AG04449 (cell line): ENCODE measurements around the gene FCGR3A.
"Not testable (repeated sequence)": the region's sequence is repeated elsewhere in the genome, so short reads cannot be mapped to it uniquely, and the experiment has no call there.

Source experiments
- CTCF ChIA-PET: fragments of 350-600 bp; formaldehyde crosslinking; extraction: SDS; loops from one replicate; lab custom pipeline; 2021; ENCODE audit warnings: antibody characterized with exemption; lab: Yijun Ruan, JAX
- POLR2A ChIA-PET: fragments of 400-600, 350-600 bp; formaldehyde crosslinking; extraction: SDS; loops from one replicate; lab custom pipeline; 2020; ENCODE audit warnings: antibody characterized with exemption, inconsistent platforms; lab: Yijun Ruan, JAX
- DNase-seq: peaks from one replicate; pipeline ENCODE4 v3.0.0-alpha.2; 2010; ENCODE audit warnings: low read depth, low spot score
- H3K4me3 ChIP-seq: 2 replicates; pipeline ENCODE4 v1.5.1; 2011; ENCODE audit warnings: low read depth, mild to moderate bottlenecking, control low read depth, low read length
- CTCF ChIP-seq: IDR thresholded peaks from one replicate; pipeline ENCODE4 v1.5.1; 2011; ENCODE audit warnings: mild to moderate bottlenecking, moderate library complexity, low read length, control low read depth, inconsistent platforms; ENCODE audit not compliant: insufficient read depth; ENCODE audit errors: missing control alignments

The FCGR3A gene

DNA sequence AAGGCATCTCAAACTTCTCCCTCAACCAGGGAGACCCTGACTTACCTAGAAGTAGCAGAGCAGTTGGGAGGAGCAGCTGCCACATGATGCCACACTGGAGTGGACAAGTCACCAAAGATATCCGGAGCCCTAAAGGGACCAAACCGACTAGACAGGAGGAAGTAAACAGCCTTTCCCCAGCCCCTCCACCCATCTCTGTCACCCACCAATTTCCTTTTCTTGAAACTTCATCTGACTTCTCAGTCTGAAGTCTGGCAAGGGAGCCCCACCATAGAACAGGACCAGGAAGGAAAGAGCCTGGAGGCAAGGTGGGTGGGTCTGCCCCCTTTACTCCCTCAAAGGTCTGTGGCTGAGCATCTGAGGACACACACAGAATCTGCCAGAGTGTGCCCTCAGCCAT, at the start of gene FCGR3A:
Gene FCGR3A (minus strand): TSS at position 167 of the 400 bp plus-strand sequence. CDS start 82 bp downstream, at position 85.
- H3K4me3 ChIP-seq: no peak within 1 kb of the TSS
- DNase-seq: no peak
- ChIA-PET CTCF (no interaction called here), POLR2A (no interaction called here)
- no peak for TF ChIP-seq CTCF

- DNase-seq, POLR2A ChIA-PET, H3K4me3 ChIP-seq, CTCF ChIA-PET: not testable (repeated sequence)
Measured at GRCh38 chr1:161597077-161597476, 47.5 kb upstream of the FCGR3A start.

DNA sequence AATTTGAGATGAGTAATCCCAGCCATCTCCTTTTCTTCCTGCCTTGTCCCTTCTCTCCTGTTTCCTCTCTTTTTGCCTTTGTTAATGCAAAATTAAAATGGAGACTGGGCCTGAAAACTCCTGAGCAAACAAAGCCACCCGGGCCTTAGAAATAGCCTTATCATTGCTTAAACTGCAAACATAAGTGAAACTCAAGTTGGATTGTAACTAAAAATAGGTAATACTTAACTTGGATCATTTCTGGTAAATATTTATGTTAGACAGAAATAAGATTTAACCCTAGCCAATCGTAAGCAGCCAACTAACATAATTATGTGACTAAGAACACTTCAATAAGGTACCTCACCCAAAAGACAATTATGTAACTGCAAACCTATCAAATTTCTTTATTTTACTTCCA, 46.0 kb upstream of the FCGR3A start:
- CTCF ChIA-PET, H3K4me3 ChIP-seq, DNase-seq, POLR2A ChIA-PET: not testable (repeated sequence)

DNA sequence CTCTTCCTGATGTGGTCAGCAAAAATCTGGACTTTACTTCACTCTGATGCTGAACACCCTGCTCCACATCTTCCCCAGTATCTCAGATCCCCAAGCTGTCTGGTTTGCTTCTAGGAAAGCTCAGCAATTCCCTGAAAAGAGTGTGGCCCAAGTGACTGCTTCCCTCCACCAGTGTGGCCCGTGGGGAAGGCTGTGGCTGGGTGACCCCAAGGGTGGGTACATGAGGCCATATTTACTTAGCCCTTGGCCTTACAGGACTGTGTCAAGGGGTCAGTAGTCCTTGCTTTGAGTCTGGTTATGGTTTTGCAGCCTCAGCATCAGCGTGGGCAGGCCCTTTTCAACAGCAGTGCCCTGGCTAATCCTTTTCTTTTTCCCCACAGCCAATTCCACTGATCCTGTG, 45.6 kb upstream of the FCGR3A start:
- H3K4me3 ChIP-seq, POLR2A ChIA-PET: not testable (repeated sequence)

GRCh38 chr1:161594269-161594984, 44.8 kb upstream of the FCGR3A start:
- DNase-seq, H3K4me3 ChIP-seq, CTCF ChIA-PET, POLR2A ChIA-PET: not testable (repeated sequence)

More for the DNA sequence above, 45.6 kb upstream of the FCGR3A start:
- DNase-seq, CTCF ChIA-PET: not testable (repeated sequence)

DNA sequence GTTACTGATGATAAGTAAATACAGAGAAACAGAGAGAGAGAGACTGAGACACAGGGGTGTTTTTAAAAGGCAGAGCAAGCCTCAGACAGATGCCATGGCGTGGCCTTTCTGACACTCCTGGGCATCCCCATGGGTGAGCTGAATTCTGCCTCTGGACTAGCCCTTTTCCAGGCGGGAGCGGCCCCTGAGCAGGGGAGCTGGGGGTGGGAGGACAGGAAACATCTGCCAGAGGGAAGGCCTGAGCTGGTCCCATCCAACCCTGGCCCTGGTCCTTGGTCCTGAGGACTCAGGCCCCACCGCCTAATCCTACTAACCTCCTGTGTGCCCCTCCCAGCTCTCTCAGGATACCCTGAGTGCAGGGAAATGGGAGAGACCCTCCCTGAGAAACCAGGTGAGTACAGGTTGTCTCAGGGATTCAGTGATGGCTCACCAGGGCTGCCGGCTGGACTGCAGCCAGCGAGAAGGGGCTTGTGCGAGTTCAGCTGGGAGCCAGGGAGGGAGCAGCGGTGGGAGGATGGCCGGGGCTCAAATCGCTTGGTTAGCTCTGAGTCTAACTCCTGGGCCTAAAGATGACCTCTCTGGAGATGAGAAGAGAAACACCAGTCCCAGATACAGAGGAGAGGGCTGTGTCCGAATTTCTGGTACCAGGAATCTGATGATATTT, 43.6 kb upstream of the FCGR3A start:
- POLR2A ChIA-PET, DNase-seq, H3K4me3 ChIP-seq, CTCF ChIA-PET: not testable (repeated sequence)

DNA sequence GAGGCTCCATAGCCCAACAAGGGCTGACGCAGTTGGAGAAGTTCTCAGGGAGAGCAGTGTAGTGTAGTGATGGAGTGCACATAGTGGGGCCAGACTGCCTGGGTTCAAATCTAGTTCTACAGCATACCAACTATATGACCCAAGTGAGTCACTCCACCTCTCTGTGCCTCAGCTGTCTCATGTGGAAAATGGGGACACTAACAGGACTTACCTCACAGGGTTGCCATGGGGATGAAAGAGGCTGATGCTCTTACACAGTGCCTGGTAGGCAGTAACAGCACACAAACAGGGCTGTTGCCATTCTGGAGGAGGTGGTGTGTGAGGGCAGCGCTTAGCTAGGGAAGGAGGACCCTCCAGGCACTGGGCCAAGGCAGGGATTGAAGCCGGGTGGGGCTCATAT, 43.0 kb upstream of the FCGR3A start:
- CTCF ChIA-PET, DNase-seq, POLR2A ChIA-PET, H3K4me3 ChIP-seq: not testable (repeated sequence)

DNA sequence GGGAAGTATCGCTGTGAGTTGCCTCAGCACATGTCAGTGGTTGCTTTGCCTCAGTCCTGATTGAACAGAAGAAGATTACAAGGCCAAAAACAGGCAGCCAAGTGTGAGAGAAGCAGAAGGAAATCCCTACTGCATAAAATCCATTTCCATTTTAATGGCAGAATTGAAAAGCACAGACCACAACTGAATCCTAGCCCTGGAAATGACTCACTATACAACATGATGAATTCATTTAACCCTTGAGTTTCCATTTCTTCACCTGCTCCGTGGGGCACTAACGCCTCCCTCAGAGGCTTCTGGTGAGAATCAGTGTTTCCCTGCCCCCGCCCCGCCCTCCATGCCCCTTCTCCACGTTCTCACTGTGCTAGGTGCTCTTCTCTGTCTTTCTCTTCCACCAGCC, 40.3 kb upstream of the FCGR3A start:
- H3K4me3 ChIP-seq, POLR2A ChIA-PET, CTCF ChIA-PET, DNase-seq: not testable (repeated sequence)

DNA sequence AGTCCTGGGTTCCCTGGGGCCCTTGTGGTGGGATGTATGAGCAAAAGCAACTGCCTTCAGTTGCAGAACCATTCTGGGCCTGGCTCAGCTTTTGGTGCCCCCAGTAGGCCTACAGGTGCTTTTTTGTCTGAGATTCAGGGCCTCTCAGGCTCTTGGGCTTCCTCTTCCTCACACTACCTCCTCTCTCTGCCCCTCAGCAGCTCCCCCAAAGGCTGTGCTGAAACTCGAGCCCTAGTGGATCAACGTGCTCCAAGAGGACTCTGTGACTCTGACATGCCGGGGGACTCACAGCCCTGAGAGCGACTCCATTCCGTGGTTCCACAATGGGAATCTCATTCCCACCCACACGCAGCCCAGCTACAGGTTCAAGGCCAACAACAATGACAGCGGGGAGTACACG, 39.7 kb upstream of the FCGR3A start:
- CTCF ChIA-PET: not testable (repeated sequence)

GRCh38 chr1:161588596-161588995, 39.0 kb upstream of the FCGR3A start:
- POLR2A ChIA-PET: not testable (repeated sequence)

More for the DNA sequence above, 39.7 kb upstream of the FCGR3A start:
- H3K4me3 ChIP-seq, DNase-seq, POLR2A ChIA-PET: not testable (repeated sequence)

DNA sequence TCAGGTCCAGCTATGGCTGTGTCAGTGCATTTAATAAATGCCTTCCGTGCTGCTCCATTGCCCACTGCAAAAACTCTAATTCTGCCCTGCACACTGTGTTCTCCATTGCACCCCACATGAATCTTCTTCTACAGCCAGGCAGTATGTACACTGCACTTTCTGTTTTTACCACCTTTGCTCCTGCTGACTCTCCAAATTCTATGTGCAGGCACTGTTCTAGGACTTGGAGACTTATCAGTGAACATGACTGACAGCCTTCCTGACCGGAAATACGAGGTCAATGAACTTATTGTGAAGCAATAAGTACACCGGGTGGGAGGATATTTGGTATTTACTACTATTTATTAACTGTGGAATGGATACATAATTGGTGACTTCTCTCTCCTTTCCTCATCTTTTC, 33.3 kb upstream of the FCGR3A start:
- CTCF ChIA-PET, POLR2A ChIA-PET, DNase-seq, H3K4me3 ChIP-seq: not testable (repeated sequence)

More at GRCh38 chr1:161588596-161588995, 39.0 kb upstream of the FCGR3A start:
- H3K4me3 ChIP-seq, CTCF ChIA-PET, DNase-seq: not testable (repeated sequence)

DNA sequence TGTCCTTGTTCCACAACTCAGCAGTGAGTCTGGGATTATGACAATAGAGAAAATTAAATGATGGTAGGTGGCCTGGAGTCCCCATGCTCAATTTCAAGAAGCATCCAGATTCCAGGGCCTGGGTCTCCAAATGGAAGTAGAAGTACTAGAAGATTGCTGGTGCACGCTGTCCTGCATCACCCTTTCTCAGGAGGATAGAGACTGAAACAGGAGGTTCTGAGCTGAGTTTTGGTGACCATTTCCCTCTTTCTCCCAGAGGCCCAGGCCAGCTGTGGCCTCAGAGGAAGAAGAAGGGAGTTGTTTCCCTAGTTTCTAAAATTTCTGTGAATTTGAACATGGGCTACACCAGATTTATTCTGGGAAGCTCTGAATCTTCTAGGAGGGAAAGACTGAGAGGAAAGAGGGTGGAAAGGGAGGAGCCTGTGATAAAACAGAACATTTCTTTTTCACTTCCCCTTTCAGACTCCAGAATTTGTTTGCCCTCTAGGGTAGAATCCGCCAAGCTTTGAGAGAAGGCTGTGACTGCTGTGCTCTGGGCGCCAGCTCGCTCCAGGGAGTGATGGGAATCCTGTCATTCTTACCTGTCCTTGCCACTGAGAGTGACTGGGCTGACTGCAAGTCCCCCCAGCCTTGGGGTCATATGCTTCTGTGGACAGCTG, 31.4 kb upstream of the FCGR3A start:
- H3K4me3 ChIP-seq, CTCF ChIA-PET, POLR2A ChIA-PET, DNase-seq: not testable (repeated sequence)

DNA sequence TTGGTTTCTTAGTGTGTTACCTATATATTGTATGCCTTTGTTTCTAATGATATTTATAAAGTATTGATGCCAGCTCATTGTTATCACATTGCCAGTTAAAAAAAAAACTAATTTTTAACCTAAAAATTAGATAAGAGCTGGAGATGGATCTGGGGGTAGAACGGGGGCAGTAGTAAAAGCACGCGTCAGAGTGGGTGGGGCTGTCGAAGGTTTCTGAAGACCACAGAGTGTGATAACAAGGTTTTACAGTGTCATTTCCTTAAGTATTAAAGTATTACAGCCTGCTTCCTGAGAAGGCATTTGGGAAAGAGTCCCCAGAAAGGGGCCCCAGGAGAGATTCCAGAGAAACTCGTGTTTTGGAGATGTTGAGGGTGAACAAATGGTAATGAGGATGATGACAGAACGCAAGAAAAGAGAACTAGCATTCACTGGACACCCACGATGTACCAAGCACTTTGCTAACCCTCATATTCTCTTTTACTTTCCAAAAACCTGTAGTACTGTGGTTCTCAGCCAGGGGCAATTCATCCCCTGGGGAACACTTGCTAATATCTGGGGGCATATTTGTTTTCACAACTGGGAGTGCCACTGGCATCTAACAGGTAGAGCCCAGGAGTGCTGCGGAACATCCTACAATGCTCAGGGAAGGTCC, 30.4 kb upstream of the FCGR3A start:
- DNase-seq, H3K4me3 ChIP-seq, POLR2A ChIA-PET, CTCF ChIA-PET: not testable (repeated sequence)

- H3K4me3 ChIP-seq, DNase-seq, CTCF ChIA-PET, POLR2A ChIA-PET: not testable (repeated sequence)
Measured at GRCh38 chr1:161576676-161577075, 27.1 kb upstream of the FCGR3A start.

DNA sequence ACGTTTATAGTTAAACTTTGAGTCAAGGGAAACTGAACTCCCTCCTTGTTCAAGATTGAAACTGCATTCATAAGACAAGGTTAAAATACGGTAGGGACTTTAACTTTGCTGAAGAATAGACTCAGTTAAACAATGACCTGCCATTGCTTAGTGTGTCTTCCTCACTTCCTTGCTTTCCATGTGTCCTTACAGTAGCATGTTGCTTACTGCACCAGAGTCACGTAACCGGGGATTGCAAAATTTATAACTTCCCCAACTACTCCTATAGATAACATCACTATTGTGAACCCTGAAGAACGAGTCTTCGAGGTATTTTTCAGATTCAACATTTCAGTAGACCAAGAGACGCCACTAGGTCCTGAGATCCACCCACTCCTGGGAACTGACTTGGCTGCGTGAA, 22.1 kb upstream of the FCGR3A start:
- POLR2A ChIA-PET, DNase-seq, H3K4me3 ChIP-seq, CTCF ChIA-PET: not testable (repeated sequence)
